ENCODE data around the gene PHC2. TPM values are rescaled to one million over a fixed set of nuclear protein-coding genes. Genes with fewer than 3 reads are reported as not detected.
A peak's percentile ranks its signal among the peaks of the same experiment; 100 is the strongest.

PHC2 gene
- polyA plus RNA-seq, 1 donor (not counting 4 experiments of a cell fraction or from before 2014, with no cell fraction given), result 51.7 TPM

DNA sequence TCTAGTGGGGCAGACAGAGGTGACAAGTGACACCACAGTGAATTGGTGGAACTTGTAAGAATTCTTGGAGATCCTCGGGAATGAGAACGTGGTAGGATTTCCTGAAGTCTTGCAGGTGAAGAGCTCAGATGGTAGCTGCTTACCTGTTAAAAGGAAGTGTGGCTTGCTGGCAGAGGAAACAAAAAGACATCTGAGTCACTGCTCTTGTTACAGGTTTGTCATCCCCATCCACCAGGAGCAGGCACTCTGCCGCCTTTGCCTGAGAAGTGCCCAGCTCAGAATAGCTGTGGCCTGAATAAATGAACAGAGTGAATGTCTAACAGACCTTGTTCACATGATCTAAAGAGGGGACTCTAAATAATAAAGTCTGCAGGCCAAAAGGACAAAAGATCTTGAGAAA is 29.2 kb upstream of the PHC2 start:
- DNase-seq (ENCODE audit: low read depth, low spot score) (no peak), FAIRE-seq (peak; percentile 95)
- H3K4me1 ChIP-seq (ENCODE audit: control insufficient read depth, extremely low read depth, insufficient read depth, low read length), result peaks cover 27% of the 10 kb centered on the region
- H2AFZ ChIP-seq (ENCODE audit: control insufficient read depth, low read length), result no peak overlapping the region
- no peak overlapping the region for H3K9ac ChIP-seq (ENCODE audit: control insufficient read depth, extremely low read depth, insufficient read depth, low read length)
- peaks cover 2% of the 10 kb centered on the region for H3K9me1 ChIP-seq (ENCODE audit: control insufficient read depth, extremely low read depth, insufficient read depth, low read length)
- H4K20me1 ChIP-seq (ENCODE audit: control insufficient read depth, extremely low read depth, insufficient read depth, low read length), result no peaks in the 10 kb centered on the region
- H3K4me2 ChIP-seq (ENCODE audit: control insufficient read depth, extremely low read depth, insufficient read depth, low read depth, low read length), result peak overlapping the region; percentile 61
- TF ChIP-seq, protein P1, sequence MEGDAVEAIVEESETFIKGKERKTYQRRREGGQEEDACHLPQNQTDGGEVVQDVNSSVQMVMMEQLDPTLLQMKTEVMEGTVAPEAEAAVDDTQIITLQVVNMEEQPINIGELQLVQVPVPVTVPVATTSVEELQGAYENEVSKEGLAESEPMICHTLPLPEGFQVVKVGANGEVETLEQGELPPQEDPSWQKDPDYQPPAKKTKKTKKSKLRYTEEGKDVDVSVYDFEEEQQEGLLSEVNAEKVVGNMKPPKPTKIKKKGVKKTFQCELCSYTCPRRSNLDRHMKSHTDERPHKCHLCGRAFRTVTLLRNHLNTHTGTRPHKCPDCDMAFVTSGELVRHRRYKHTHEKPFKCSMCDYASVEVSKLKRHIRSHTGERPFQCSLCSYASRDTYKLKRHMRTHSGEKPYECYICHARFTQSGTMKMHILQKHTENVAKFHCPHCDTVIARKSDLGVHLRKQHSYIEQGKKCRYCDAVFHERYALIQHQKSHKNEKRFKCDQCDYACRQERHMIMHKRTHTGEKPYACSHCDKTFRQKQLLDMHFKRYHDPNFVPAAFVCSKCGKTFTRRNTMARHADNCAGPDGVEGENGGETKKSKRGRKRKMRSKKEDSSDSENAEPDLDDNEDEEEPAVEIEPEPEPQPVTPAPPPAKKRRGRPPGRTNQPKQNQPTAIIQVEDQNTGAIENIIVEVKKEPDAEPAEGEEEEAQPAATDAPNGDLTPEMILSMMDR (optimal IDR thresholded peaks at IDR 0.05 in 1 of 3, IDR thresholded peaks at IDR 0.05 in 1 of 3, conservative IDR thresholded peaks at IDR 0.05 in 1 of 3; ENCODE audit: extremely low read depth in 1 of 3, insufficient read depth in 2 of 3, low read length in 3 of 3), result peak in 1 of 3 experiments; percentile 4
- no peak for TF ChIP-seq EZH2 (IDR thresholded peaks at IDR 0.05; ENCODE audit: low read length)
- H3K9me3 ChIP-seq (ENCODE audit: control insufficient read depth, low read depth, low read length), result no peaks in the 10 kb centered on the region
- no peaks in the 10 kb centered on the region for H3K27me3 ChIP-seq (ENCODE audit: control insufficient read depth, extremely low read depth, insufficient read depth, low read length)
- H3K36me3 ChIP-seq (ENCODE audit: control insufficient read depth in 2 of 2, extremely low read depth in 1 of 2, insufficient read depth in 2 of 2, low read length in 2 of 2), result no peaks in the 10 kb centered on the region
- H3K4me3 ChIP-seq (ENCODE audit: control insufficient read depth in 2 of 3, extremely low read depth in 1 of 3, insufficient read depth in 2 of 3, low read depth in 1 of 3, low read length in 3 of 3), result no peak overlapping the region
- H3K79me2 ChIP-seq (ENCODE audit: control insufficient read depth, insufficient read depth, low read length), result no peaks in the 10 kb centered on the region
- H3K27ac ChIP-seq (ENCODE audit: control insufficient read depth, insufficient read depth, low read length), result peak overlapping the region; percentile 36
- dilution Hi-C loops (cut with MboI; ENCODE audit: extremely low pct_ligation_motif_present, low sequenced_read_pairs), result no loop called here

DNA sequence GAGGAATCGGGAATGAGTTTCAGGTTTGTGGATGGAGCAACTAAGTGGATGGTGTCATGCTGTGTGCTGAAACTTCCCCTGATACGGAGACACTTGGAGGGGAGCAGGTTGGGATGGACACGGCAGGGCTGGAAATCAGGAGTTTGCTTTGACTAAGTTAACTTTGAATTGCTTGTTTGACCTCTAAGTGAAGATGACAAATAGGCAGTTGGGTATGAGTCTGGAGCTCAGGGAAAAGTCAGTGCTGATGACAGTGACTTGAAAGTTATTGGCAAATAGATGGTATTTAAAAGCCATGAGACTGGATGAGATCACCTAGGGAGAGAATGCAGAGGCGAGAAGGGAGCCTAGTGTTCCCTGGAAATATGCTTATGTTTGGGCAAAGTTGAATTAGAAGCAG is 28.8 kb upstream of the PHC2 start:
- dilution Hi-C loops (cut with MboI; ENCODE audit: extremely low pct_ligation_motif_present, low sequenced_read_pairs), result no loop called here
- Histone ChIP-seq H3K27ac (ENCODE audit: control insufficient read depth, insufficient read depth, low read length) (peak overlapping the region; percentile 36), H3K79me2 (ENCODE audit: control insufficient read depth, insufficient read depth, low read length) (no peaks in the 10 kb centered on the region), H3K9me1 (ENCODE audit: control insufficient read depth, extremely low read depth, insufficient read depth, low read length) (peaks cover 2% of the 10 kb centered on the region), H3K27me3 (ENCODE audit: control insufficient read depth, extremely low read depth, insufficient read depth, low read length) (no peaks in the 10 kb centered on the region), H3K4me2 (ENCODE audit: control insufficient read depth, extremely low read depth, insufficient read depth, low read depth, low read length) (peak overlapping the region; percentile 61), H3K4me1 (ENCODE audit: control insufficient read depth, extremely low read depth, insufficient read depth, low read length) (peaks cover 27% of the 10 kb centered on the region), H3K9ac (ENCODE audit: control insufficient read depth, extremely low read depth, insufficient read depth, low read length) (no peak overlapping the region), H3K36me3 (ENCODE audit: control insufficient read depth in 2 of 2, extremely low read depth in 1 of 2, insufficient read depth in 2 of 2, low read length in 2 of 2) (no peaks in the 10 kb centered on the region), H4K20me1 (ENCODE audit: control insufficient read depth, extremely low read depth, insufficient read depth, low read length) (no peaks in the 10 kb centered on the region), H3K9me3 (ENCODE audit: control insufficient read depth, low read depth, low read length) (no peaks in the 10 kb centered on the region), H2AFZ (ENCODE audit: control insufficient read depth, low read length) (no peak overlapping the region), H3K4me3 (ENCODE audit: control insufficient read depth in 2 of 3, extremely low read depth in 1 of 3, insufficient read depth in 2 of 3, low read depth in 1 of 3, low read length in 3 of 3) (no peak overlapping the region)
- TF ChIP-seq, protein P1 (optimal IDR thresholded peaks at IDR 0.05 in 1 of 3, IDR thresholded peaks at IDR 0.05 in 1 of 3, conservative IDR thresholded peaks at IDR 0.05 in 1 of 3; ENCODE audit: extremely low read depth in 1 of 3, insufficient read depth in 2 of 3, low read length in 3 of 3), result no peak
- no peak for TF ChIP-seq EZH2 (IDR thresholded peaks at IDR 0.05; ENCODE audit: low read length)
- no peak for FAIRE-seq
- no peak for DNase-seq (ENCODE audit: low read depth, low spot score)
